Activated naive CD8-positive, alpha-beta T cell (primary cell): ENCODE data around the gene MVK.

Experiments used
- H3K27ac Mint-ChIP-seq: one replicate; pipeline ENCODE4 v1.8.0; 2021; ENCODE audit warnings: mixed read lengths
- H3K27me3 Mint-ChIP-seq: one replicate; pipeline ENCODE4 v1.8.0; 2021; ENCODE audit warnings: mixed read lengths
- H3K36me3 Mint-ChIP-seq: one replicate; pipeline ENCODE4 v1.8.0; 2021; ENCODE audit warnings: mixed read lengths
- H3K4me1 Mint-ChIP-seq: one replicate; pipeline ENCODE4 v1.8.0; 2021; ENCODE audit warnings: low read depth, mixed read lengths
- H3K4me3 Mint-ChIP-seq: one replicate; pipeline ENCODE4 v1.8.0; 2021; ENCODE audit warnings: mild to moderate bottlenecking, mixed read lengths
- H3K9me3 Mint-ChIP-seq: one replicate; pipeline ENCODE4 v1.8.0; 2021; ENCODE audit warnings: low read depth, mixed read lengths

MVK gene

GRCh38 chr12:109554761-109555160 is 18.8 kb upstream of the MVK start:
- Mint-ChIP-seq H3K27me3 (no peaks in the 10 kb centered on the region), H3K36me3 (no peaks in the 10 kb centered on the region), H3K9me3 (no peaks in the 10 kb centered on the region), H3K27ac (no peak overlapping the region), H3K4me3 (no peak overlapping the region), H3K4me1 (no peaks in the 10 kb centered on the region)

- Mint-ChIP-seq H3K4me3 (no peak overlapping the region), H3K27me3 (no peaks in the 10 kb centered on the region), H3K27ac (no peak overlapping the region), H3K9me3 (no peaks in the 10 kb centered on the region), H3K36me3 (no peaks in the 10 kb centered on the region), H3K4me1 (no peaks in the 10 kb centered on the region)
Measured at GRCh38 chr12:109555431-109556315, 17.9 kb upstream of the MVK start.

- H3K27me3 Mint-ChIP-seq: no peaks in the 10 kb centered on the region
- H3K4me3 Mint-ChIP-seq: no peak overlapping the region
- H3K27ac Mint-ChIP-seq: no peak overlapping the region
- H3K9me3 Mint-ChIP-seq: no peaks in the 10 kb centered on the region
- H3K36me3 Mint-ChIP-seq: peaks cover 3% of the 10 kb centered on the region
- H3K4me1 Mint-ChIP-seq: no peaks in the 10 kb centered on the region
Measured at GRCh38 chr12:109557200-109557599, 16.4 kb upstream of the MVK start.

- no peak overlapping the region for H3K27ac Mint-ChIP-seq
- no peak overlapping the region for H3K4me3 Mint-ChIP-seq
- no peaks in the 10 kb centered on the region for H3K4me1 Mint-ChIP-seq
- H3K36me3 Mint-ChIP-seq: peaks cover 7% of the 10 kb centered on the region
- no peaks in the 10 kb centered on the region for H3K9me3 Mint-ChIP-seq
- H3K27me3 Mint-ChIP-seq: no peaks in the 10 kb centered on the region
Measured at GRCh38 chr12:109557805-109558204, 15.8 kb upstream of the MVK start.

GRCh38 chr12:109558374-109559199 is 15.0 kb upstream of the MVK start:
- no peak overlapping the region for H3K27ac Mint-ChIP-seq
- no peaks in the 10 kb centered on the region for H3K4me1 Mint-ChIP-seq
- H3K36me3 Mint-ChIP-seq: peaks cover 7% of the 10 kb centered on the region
- H3K4me3 Mint-ChIP-seq: no peak overlapping the region
- H3K9me3 Mint-ChIP-seq: no peaks in the 10 kb centered on the region
- no peaks in the 10 kb centered on the region for H3K27me3 Mint-ChIP-seq

GRCh38 chr12:109559200-109559505 is 14.4 kb upstream of the MVK start:
- H3K36me3 Mint-ChIP-seq: peaks cover 7% of the 10 kb centered on the region
- no peaks in the 10 kb centered on the region for H3K27me3 Mint-ChIP-seq
- H3K4me1 Mint-ChIP-seq: no peaks in the 10 kb centered on the region
- H3K9me3 Mint-ChIP-seq: no peaks in the 10 kb centered on the region
- no peak overlapping the region for H3K27ac Mint-ChIP-seq
- H3K4me3 Mint-ChIP-seq: no peak overlapping the region

GRCh38 chr12:109559601-109560000 is 14.0 kb upstream of the MVK start:
- Mint-ChIP-seq H3K4me1 (no peaks in the 10 kb centered on the region), H3K36me3 (peaks cover 7% of the 10 kb centered on the region), H3K27me3 (no peaks in the 10 kb centered on the region), H3K4me3 (no peak overlapping the region), H3K27ac (no peak overlapping the region), H3K9me3 (no peaks in the 10 kb centered on the region)

- no peak overlapping the region for H3K27ac Mint-ChIP-seq
- no peaks in the 10 kb centered on the region for H3K27me3 Mint-ChIP-seq
- no peaks in the 10 kb centered on the region for H3K9me3 Mint-ChIP-seq
- H3K36me3 Mint-ChIP-seq: peaks cover 7% of the 10 kb centered on the region
- H3K4me3 Mint-ChIP-seq: no peak overlapping the region
- H3K4me1 Mint-ChIP-seq: no peaks in the 10 kb centered on the region
Measured at GRCh38 chr12:109560867-109561710, 12.5 kb upstream of the MVK start.

- Mint-ChIP-seq H3K9me3 (no peaks in the 10 kb centered on the region), H3K36me3 (peaks cover 7% of the 10 kb centered on the region), H3K27ac (no peak overlapping the region), H3K4me3 (no peak overlapping the region), H3K27me3 (no peaks in the 10 kb centered on the region), H3K4me1 (no peaks in the 10 kb centered on the region)
Measured at GRCh38 chr12:109561711-109562030, 11.9 kb upstream of the MVK start.

- H3K27me3 Mint-ChIP-seq: no peaks in the 10 kb centered on the region
- H3K9me3 Mint-ChIP-seq: no peaks in the 10 kb centered on the region
- H3K36me3 Mint-ChIP-seq: peaks cover 9% of the 10 kb centered on the region
- H3K4me3 Mint-ChIP-seq: no peak overlapping the region
- H3K4me1 Mint-ChIP-seq: no peaks in the 10 kb centered on the region
- no peak overlapping the region for H3K27ac Mint-ChIP-seq
Measured at GRCh38 chr12:109562871-109563270, 10.7 kb upstream of the MVK start.

- Mint-ChIP-seq H3K27ac (no peak overlapping the region), H3K9me3 (no peaks in the 10 kb centered on the region), H3K36me3 (peaks cover 9% of the 10 kb centered on the region), H3K4me1 (no peaks in the 10 kb centered on the region), H3K4me3 (no peak overlapping the region), H3K27me3 (no peaks in the 10 kb centered on the region)
Measured at GRCh38 chr12:109563291-109564284, 10.0 kb upstream of the MVK start.

- no peak overlapping the region for H3K27ac Mint-ChIP-seq
- H3K9me3 Mint-ChIP-seq: no peaks in the 10 kb centered on the region
- H3K27me3 Mint-ChIP-seq: no peaks in the 10 kb centered on the region
- no peaks in the 10 kb centered on the region for H3K4me1 Mint-ChIP-seq
- H3K4me3 Mint-ChIP-seq: no peak overlapping the region
- H3K36me3 Mint-ChIP-seq: peaks cover 12% of the 10 kb centered on the region
Measured at GRCh38 chr12:109566424-109566823, 7.2 kb upstream of the MVK start.

- no peak overlapping the region for H3K27ac Mint-ChIP-seq
- H3K27me3 Mint-ChIP-seq: no peaks in the 10 kb centered on the region
- no peak overlapping the region for H3K4me3 Mint-ChIP-seq
- no peaks in the 10 kb centered on the region for H3K9me3 Mint-ChIP-seq
- peaks cover 4% of the 10 kb centered on the region for H3K4me1 Mint-ChIP-seq
- H3K36me3 Mint-ChIP-seq: peaks cover 8% of the 10 kb centered on the region
Measured at GRCh38 chr12:109567296-109567695, 6.3 kb upstream of the MVK start.

- Mint-ChIP-seq H3K27ac (no peak overlapping the region), H3K4me3 (no peak overlapping the region), H3K9me3 (no peaks in the 10 kb centered on the region), H3K36me3 (peaks cover 5% of the 10 kb centered on the region), H3K4me1 (peaks cover 10% of the 10 kb centered on the region), H3K27me3 (no peaks in the 10 kb centered on the region)
Measured at GRCh38 chr12:109567967-109568366, 5.6 kb upstream of the MVK start.
